IgD-negative memory B cell (primary cell): ENCODE data around the gene ABHD16B. TPM values are rescaled to one million over a fixed set of nuclear protein-coding genes. Genes with fewer than 3 reads are reported as not detected.
"Not testable (repeated sequence)": the region's sequence is repeated elsewhere in the genome, so short reads cannot be mapped to it uniquely, and the experiment has no call there.

Experiments used
- H3K27ac Mint-ChIP-seq, 3 donors: one replicate each; pipeline ENCODE4 v1.8.0; 2020 to 2022; ENCODE audit warnings: mild to moderate bottlenecking in 3 of 3, mixed read lengths in 3 of 3, moderate library complexity in 1 of 3
- H3K27me3 Mint-ChIP-seq: one replicate; pipeline ENCODE4 v1.8.0; 2021; ENCODE audit warnings: mixed read lengths
- H3K36me3 Mint-ChIP-seq: one replicate; pipeline ENCODE4 v1.8.0; 2020; ENCODE audit warnings: mild to moderate bottlenecking, mixed read lengths
- H3K4me1 Mint-ChIP-seq, 3 donors: one replicate each; pipeline ENCODE4 v1.8.0; 2020 to 2022; ENCODE audit warnings: mixed read lengths in 3 of 3, mild to moderate bottlenecking in 1 of 3
- H3K4me3 Mint-ChIP-seq, 4 donors: one replicate each; pipeline ENCODE4 v1.8.0; 2020 to 2022; ENCODE audit warnings: mild to moderate bottlenecking in 4 of 4, mixed read lengths in 4 of 4, moderate library complexity in 3 of 4
- H3K9me3 Mint-ChIP-seq, 3 donors: one replicate each; pipeline ENCODE4 v1.8.0; 2020 to 2021; ENCODE audit warnings: mixed read lengths in 3 of 3, mild to moderate bottlenecking in 1 of 3
- polyA plus RNA-seq: library from polyadenylated mRNA; unstranded; fragments of 300-500 nt; fragmentation: Illumina TruSeq; gene quantifications from one replicate; pipeline ENCODE4 v1.2.3, GENCODE V29; 2021

Gene ABHD16B
- polyA plus RNA-seq, 1 donor from 2014 or later: 0.19 TPM

DNA sequence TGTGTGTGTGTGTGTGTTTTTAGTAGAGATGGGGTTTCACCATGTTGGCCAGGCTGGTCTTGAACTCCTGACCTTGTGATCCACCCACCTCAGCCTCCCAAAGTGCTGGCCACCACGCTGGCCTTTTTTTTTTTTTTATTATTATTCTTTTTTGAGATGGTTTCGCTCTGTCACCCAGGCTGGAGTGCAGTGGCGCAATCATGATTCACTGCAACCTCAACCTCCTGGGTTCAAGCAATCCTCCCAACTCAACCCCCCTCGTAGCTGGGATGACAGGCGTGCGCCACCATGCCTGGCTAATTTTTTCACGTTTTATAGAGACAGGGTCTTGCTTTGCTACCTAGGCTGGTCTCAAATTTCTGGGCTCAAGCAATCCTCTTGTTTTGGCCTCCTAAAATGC is 12.9 kb downstream of the ABHD16B start:
- not testable (repeated sequence) for H3K4me1 Mint-ChIP-seq, H3K27me3 Mint-ChIP-seq, H3K27ac Mint-ChIP-seq, H3K36me3 Mint-ChIP-seq, H3K9me3 Mint-ChIP-seq, H3K4me3 Mint-ChIP-seq

DNA sequence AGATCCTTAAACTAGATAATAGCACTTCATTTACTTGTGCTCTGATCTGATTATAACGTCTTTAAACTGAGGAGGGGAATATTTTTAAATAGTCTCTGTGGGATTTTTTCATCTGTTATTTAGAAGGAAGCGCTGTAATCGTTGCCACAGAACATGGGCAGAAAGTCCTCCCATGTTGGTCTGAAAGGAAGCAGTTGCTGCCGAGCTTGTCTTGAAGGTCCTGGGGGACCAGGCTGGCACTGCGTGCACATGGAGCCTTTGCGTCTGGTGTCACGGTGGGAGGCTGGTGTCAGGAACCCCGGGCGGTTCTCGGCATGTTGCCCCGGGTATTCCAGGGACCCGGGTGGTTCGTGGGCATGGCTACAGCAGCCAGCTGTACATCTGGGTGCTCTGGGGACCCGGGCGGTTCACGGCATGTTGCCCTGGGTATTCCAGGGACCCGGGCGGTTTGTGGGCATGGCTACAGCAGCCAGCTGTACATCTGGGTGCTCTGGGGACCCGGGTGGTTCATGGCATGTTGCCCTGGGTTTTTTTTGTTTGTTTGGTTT is 15.3 kb downstream of the ABHD16B start:
- no peak overlapping the region for H3K4me3 Mint-ChIP-seq
- no peaks in the 10 kb centered on the region for H3K9me3 Mint-ChIP-seq
- H3K4me1 Mint-ChIP-seq: no peaks in the 10 kb centered on the region
- no peak overlapping the region for H3K27ac Mint-ChIP-seq
- H3K27me3 Mint-ChIP-seq: no peaks in the 10 kb centered on the region
- H3K36me3 Mint-ChIP-seq: peaks cover 4% of the 10 kb centered on the region

DNA sequence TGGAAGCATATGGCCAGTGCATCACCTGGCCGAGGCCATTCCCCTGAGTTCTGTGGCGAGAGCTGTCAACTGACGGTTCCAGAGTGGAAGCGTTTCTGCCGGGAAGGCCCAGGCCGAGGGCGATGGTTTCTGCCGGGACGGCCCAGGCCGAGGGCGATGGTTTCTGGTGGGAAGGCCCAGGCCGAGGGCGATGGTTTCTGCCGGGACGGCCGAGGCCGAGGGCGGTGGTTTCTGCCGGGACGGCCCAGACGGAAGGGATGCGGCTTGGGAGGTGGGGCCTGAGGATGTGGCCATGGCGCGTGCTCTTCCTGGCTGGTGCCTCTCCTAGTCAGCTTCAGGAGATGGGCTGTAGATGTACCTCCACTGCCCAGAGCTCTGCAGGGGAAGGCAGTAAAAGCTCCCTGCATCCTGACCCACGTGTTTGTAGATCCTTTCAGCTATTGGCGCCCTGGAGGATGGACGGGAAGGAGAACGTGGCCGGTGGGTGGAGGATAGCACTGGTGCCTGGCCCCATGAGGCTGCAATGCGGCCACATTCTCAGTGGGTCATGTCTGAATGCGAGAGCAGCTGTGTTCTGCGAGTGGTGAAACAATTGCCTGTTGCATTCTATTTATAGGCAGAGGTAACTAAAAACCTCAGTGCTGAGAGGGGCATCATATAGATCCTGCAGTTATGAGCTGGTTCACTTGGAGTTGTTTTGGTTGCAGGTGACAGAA is 16.6 kb downstream of the ABHD16B start:
- Mint-ChIP-seq H3K4me3 (no peak overlapping the region), H3K27ac (no peak overlapping the region), H3K4me1 (no peaks in the 10 kb centered on the region), H3K9me3 (no peaks in the 10 kb centered on the region), H3K27me3 (no peaks in the 10 kb centered on the region), H3K36me3 (peaks cover 4% of the 10 kb centered on the region)

DNA sequence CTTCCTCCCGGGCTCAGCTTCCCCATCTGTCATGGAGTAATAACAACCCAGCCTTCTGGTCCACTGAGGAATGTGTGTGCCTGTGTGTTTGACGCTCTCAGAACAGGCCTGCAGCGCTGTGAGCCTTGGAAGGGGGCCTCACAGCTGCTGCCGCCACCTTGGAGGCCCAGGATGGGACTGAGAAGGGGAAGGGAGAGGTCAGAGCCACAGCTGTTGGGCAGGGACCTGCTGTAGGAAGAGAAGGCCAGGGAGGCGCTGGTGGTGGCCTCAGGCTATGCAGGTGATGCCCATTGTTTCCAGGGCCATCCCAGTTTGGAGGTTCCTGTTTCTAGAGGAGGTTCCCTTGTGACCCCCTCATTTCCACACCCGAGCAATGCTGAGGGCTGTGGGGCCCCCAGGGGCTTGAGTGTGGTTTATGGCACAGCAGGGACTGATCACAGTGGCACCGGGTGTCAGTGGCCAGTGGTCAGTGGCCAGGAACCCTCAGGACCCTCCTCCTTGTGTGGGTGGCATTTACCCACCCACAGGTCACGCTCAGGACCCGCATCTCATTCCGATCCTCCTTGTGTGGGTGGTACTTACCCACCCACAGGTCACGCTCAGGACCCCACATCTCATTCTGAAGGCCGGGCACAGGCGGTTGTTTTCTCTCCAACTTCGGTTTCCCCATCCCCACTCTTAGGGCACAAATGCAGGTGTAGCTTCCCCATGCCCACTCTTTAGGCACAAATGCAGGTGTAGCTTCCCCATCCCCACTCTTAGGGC is 17.8 kb downstream of the ABHD16B start:
- H3K4me1 Mint-ChIP-seq: no peaks in the 10 kb centered on the region
- no peak overlapping the region for H3K27ac Mint-ChIP-seq
- no peak overlapping the region for H3K4me3 Mint-ChIP-seq
- no peaks in the 10 kb centered on the region for H3K9me3 Mint-ChIP-seq
- H3K27me3 Mint-ChIP-seq: no peaks in the 10 kb centered on the region
- peaks cover 4% of the 10 kb centered on the region for H3K36me3 Mint-ChIP-seq

- not testable (repeated sequence) for H3K27ac Mint-ChIP-seq, H3K27me3 Mint-ChIP-seq, H3K4me1 Mint-ChIP-seq, H3K9me3 Mint-ChIP-seq, H3K4me3 Mint-ChIP-seq, H3K36me3 Mint-ChIP-seq
Measured at GRCh38 chr20:63880901-63881300, 19.6 kb downstream of the ABHD16B start.

GRCh38 chr20:63881451-63882226 is 20.3 kb downstream of the ABHD16B start:
- Mint-ChIP-seq H3K27me3 (no peaks in the 10 kb centered on the region), H3K4me1 (no peaks in the 10 kb centered on the region), H3K27ac (peak overlapping the region in 1 of 3 donors; percentile 62), H3K36me3 (no peaks in the 10 kb centered on the region), H3K4me3 (no peak overlapping the region), H3K9me3 (no peaks in the 10 kb centered on the region)

DNA sequence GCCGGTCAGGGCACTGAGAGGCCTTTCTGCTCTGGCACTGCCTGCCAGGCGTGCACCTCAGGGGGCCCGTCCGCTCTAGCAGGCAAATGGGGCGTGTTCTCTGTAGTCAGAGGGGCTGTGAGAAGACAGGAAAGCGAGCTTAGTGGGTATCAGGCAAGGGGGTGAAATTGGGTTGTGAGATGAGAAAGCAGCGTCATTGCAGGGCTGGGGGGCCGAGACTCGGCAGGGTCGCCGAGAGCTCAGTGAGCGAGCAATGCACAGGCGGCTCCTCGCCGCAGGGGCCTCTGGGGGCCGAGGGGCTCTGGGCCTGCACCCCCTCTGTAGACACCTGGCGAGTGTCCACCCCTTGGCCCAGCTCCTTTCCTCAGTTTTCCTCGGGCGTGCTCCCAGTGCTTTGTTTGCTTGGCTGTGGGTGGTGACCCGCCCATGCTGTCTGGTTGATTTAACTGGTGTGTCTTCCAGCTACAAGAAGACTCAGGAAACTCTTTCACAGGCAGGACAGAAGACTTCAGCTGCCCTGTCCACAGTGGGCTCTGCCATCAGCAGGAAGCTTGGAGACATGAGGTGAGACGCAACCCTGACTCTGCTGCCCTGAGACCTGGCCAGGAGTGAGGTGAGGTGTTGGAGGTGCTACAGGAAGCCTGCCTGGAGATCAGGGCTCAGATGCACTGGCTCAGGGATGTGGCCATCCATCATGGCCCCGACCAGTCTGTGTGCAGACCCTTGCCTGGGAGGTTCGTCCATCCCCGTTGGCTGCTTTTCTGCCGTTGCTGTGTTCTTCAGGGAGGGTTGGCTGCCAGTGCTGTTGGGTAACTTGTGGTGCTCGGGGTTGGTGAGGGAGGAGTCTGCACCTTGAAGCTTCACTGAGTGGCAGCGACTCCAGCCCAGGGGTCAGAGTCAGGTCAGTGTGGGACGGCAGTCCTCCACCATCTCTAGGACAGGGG is 21.2 kb downstream of the ABHD16B start:
- no peak overlapping the region for H3K4me3 Mint-ChIP-seq
- H3K27ac Mint-ChIP-seq: no peak overlapping the region
- H3K27me3 Mint-ChIP-seq: no peaks in the 10 kb centered on the region
- H3K4me1 Mint-ChIP-seq: no peaks in the 10 kb centered on the region
- H3K9me3 Mint-ChIP-seq: no peaks in the 10 kb centered on the region
- H3K36me3 Mint-ChIP-seq: no peaks in the 10 kb centered on the region

DNA sequence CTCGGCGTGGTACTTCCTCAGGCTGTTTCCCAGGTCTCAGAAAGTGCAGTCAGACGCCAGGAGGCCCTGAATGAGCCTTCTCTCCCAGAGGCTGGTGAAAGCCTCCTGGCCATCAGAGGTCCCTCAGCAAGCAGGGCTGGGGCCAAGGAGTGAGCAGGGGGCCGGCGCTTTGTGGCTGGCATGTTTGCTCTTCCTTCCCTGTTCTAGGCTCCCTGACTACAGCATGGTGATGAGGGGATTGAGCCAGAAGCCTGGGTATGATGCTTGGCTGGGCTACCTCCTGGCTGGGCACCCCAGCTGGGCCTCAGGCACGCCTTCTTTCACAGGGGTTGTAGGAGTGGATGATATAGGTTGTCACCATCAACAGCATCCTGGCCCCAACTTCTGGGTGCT is 21.9 kb downstream of the ABHD16B start:
- Mint-ChIP-seq H3K27ac (no peak overlapping the region), H3K36me3 (no peaks in the 10 kb centered on the region), H3K9me3 (no peaks in the 10 kb centered on the region), H3K4me3 (no peak overlapping the region), H3K4me1 (no peaks in the 10 kb centered on the region), H3K27me3 (no peaks in the 10 kb centered on the region)

DNA sequence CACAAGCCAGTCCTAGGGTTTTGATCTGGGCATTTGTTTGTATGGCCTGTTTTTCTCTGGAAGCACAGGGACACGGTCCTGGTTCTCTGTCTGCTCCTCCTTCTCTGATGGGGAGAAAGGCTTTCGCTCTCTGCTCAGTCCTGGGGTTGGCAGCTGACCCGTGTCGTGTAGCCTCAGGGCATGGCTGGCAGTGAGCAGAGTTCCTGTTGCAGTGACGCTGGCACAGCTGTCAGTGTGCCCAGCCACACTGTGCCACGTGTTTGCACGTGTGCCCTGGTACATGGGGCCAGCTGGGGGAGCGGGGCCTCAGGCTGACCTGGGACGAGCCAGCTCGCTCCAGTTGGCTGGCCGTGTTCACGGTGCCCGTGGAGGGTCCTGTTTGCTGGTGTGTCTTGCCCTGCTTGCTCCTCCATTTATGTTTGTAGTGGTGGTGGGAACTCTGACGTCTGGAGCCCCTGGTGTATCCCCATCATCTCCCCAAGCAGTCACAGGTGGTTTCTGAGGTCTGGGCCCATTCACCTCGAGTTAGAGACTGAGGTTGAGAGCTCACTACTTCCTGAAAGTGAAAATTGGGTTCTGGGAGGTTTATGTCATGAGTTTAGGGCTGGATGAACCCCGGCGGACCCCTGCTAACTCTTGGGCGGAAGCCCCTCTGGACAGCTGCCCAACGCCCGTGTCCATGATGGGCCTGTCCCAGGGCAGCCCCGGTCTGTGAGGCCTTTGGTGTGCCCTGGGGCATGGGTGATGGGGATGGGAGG is 23.4 kb downstream of the ABHD16B start:
- H3K4me1 Mint-ChIP-seq: no peaks in the 10 kb centered on the region
- no peaks in the 10 kb centered on the region for H3K9me3 Mint-ChIP-seq
- H3K36me3 Mint-ChIP-seq: peaks cover 2% of the 10 kb centered on the region
- no peak overlapping the region for H3K27ac Mint-ChIP-seq
- H3K4me3 Mint-ChIP-seq: no peak overlapping the region
- no peaks in the 10 kb centered on the region for H3K27me3 Mint-ChIP-seq

DNA sequence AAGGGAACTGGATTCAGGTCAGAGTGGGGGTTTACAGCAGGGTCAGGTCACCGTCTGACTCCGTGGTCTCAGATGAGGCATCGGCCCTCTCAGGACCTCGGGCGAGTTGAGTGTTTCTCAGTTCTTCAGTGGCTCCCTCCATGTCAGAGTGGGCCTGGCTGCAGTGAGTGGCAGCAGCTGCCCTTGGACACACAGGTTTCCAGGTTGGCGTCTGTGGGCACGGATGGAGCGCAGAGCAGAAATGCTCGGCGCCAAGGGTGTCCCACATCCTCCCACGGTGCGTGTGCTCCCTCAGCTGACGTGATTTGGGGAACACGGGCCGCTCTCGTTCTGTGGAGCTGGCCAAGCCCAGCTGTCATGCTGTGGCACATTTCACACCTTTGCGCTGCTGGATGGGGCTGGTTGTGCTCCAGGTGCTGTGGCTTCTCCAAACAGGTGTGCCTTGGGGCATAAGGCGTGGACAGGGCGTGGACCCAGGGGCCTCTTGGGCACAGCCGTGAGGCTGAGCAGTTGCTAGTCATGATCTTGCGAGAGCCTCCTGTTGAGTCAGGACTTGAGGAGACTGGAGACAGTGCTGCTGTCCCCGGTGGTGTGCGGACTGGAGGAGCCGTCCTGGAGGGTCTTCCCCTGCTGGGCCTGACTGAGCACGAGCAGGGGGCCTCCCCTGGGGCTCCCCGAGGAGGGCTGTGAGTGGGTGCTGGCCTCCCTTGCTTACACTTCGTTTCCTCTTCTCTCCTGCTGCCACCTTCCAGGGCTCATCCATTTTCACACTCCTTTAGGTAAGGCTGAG is 24.2 kb downstream of the ABHD16B start:
- Mint-ChIP-seq H3K36me3 (peaks cover 2% of the 10 kb centered on the region), H3K27ac (no peak overlapping the region), H3K4me3 (no peak overlapping the region), H3K9me3 (no peaks in the 10 kb centered on the region), H3K4me1 (no peaks in the 10 kb centered on the region), H3K27me3 (no peaks in the 10 kb centered on the region)

DNA sequence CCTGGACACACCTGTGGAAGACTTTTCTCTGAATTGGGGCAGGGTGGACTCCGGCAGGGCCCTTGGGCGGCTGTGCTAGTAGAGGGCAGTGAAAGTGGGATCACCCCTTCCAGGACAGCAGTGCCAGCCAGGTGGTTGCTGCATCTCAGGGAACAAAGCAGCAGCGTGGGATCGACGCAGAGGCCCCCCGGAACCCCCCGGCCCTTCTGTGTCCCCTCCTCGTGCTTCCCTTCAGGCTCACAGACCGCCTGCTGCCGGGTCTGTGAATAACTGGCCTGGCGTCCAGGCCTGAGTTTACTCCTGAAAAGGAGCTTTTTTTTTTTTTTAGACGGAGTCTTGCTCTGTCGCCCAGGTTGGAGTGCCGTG is 24.7 kb downstream of the ABHD16B start:
- H3K4me1 Mint-ChIP-seq: no peaks in the 10 kb centered on the region
- no peaks in the 10 kb centered on the region for H3K9me3 Mint-ChIP-seq
- peaks cover 2% of the 10 kb centered on the region for H3K36me3 Mint-ChIP-seq
- H3K27me3 Mint-ChIP-seq: no peaks in the 10 kb centered on the region
- no peak overlapping the region for H3K4me3 Mint-ChIP-seq
- H3K27ac Mint-ChIP-seq: no peak overlapping the region

GRCh38 chr20:63886921-63887320 is 25.6 kb downstream of the ABHD16B start:
- no peaks in the 10 kb centered on the region for H3K9me3 Mint-ChIP-seq
- H3K27me3 Mint-ChIP-seq: no peaks in the 10 kb centered on the region
- H3K4me1 Mint-ChIP-seq: no peaks in the 10 kb centered on the region
- no peak overlapping the region for H3K27ac Mint-ChIP-seq
- no peak overlapping the region for H3K4me3 Mint-ChIP-seq
- peaks cover 2% of the 10 kb centered on the region for H3K36me3 Mint-ChIP-seq
